SU-DHL-6 (cell line): ENCODE measurements around the gene RPS5.
A peak's percentile ranks its signal among the peaks of the same experiment; 100 is the strongest.

Experiments
- H2AFZ ChIP-seq: fragments of 200-600 bp; sonication (generic); 2 replicates; pipeline ENCODE4 v1.6.1; 2014; ENCODE audit warnings: low read depth, mild to moderate bottlenecking, moderate library complexity, mixed read lengths, antibody characterized with exemption, low read length; ENCODE audit not compliant: severe bottlenecking
- H3F3A ChIP-seq: fragments of 200-600 bp; shearing (Covaris generic); 2 replicates; pipeline ENCODE4 v1.6.0; 2016; ENCODE audit warnings: antibody characterized with exemption, mild to moderate bottlenecking; ENCODE audit not compliant: insufficient read depth
- H3K27ac ChIP-seq: fragments of 200-600 bp; sonication (generic); 2 replicates; pipeline ENCODE4 v1.5.1; 2016; ENCODE audit warnings: low read depth, mild to moderate bottlenecking, low read length, moderate library complexity, mixed read lengths
- H3K27me3 ChIP-seq: fragments of 200-600 bp; sonication (generic), shearing (Covaris generic); 2 replicates; pipeline ENCODE4 v1.6.0; 2014; ENCODE audit warnings: mild to moderate bottlenecking, low read length
- H3K36me3 ChIP-seq: fragments of 200-600 bp; sonication (generic); 2 replicates; pipeline ENCODE4 v1.6.1; 2014; ENCODE audit warnings: mild to moderate bottlenecking, low read length, mixed read lengths
- H3K4me2 ChIP-seq: fragments of 300-600, 200-600 bp; shearing (Covaris generic), sonication (generic); 2 replicates; pipeline ENCODE4 v1.6.0; 2014; ENCODE audit warnings: low read length, low read depth, mild to moderate bottlenecking; ENCODE audit not compliant: poor library complexity, severe bottlenecking
- H3K4me3 ChIP-seq: fragments of 200-600 bp; sonication (generic); 2 replicates; pipeline ENCODE4 v1.5.1; 2014; ENCODE audit warnings: antibody characterized with exemption, low read length, mild to moderate bottlenecking, mixed read lengths; ENCODE audit not compliant: insufficient read depth, poor library complexity, severe bottlenecking
- H3K79me2 ChIP-seq: fragments of 200-600 bp; sonication (generic); 2 replicates; pipeline ENCODE4 v1.6.1; 2014; ENCODE audit warnings: mild to moderate bottlenecking, low read length, moderate library complexity; ENCODE audit not compliant: insufficient read depth
- H3K9ac ChIP-seq: fragments of 200-600 bp; sonication (generic); 2 replicates; pipeline ENCODE4 v1.7.0; 2014; ENCODE audit warnings: mild to moderate bottlenecking, low read length
- H3K9me2 ChIP-seq: fragments of 200-600 bp; sonication (generic); replicated peaks from 2 replicates; pipeline ENCODE4 v1.6.1; 2014; ENCODE audit warnings: low read length; ENCODE audit not compliant: insufficient read depth
- H3K9me3 ChIP-seq: fragments of 200-600 bp; sonication (generic); 2 replicates; pipeline ENCODE4 v1.6.1; 2014; ENCODE audit warnings: low read length, mixed read lengths; ENCODE audit not compliant: insufficient read depth
- H4K20me1 ChIP-seq: fragments of 200-600 bp; sonication (generic); 2 replicates; pipeline ENCODE4 v1.6.1; 2014; ENCODE audit warnings: low read depth, mild to moderate bottlenecking, antibody characterized with exemption, low read length, moderate library complexity, mixed read lengths
- EZH2phosphoT487 ChIP-seq: fragments of 200-600 bp; sonication (generic), shearing (Covaris generic); conservative IDR thresholded peaks from 2 replicates; pipeline ENCODE4 v1.6.1; 2018; ENCODE audit warnings: mild to moderate bottlenecking, antibody characterized with exemption, low read length, moderate library complexity, mixed read lengths
- TF ChIP-seq, protein P1 (sequence below): fragments of 200-600 bp; sonication (generic); IDR thresholded peaks from one replicate; pipeline ENCODE4 v1.5.1; 2017; ENCODE audit warnings: antibody characterized with exemption, mild to moderate bottlenecking, low read length, moderate library complexity; ENCODE audit not compliant: insufficient read depth, poor library complexity, severe bottlenecking

The RPS5 gene

DNA sequence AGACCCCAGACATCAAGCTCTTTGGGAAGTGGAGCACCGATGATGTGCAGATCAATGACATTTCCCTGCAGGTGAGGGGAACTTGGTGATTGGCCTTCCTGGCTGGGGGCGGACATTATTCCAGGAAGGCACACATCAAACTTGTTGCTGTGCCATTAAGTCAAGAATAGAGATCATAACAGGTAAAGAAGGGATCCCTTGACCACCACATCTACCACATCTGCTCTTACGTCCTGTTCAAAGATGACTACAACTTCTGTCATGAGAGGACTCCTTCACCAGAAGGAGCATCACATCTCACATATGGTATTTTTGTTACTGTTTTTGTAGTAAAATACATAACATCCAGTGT is 1.1 kb downstream of the RPS5 start:
- H3K27me3 ChIP-seq, result no peaks in the 10 kb centered on the region
- peaks cover 22% of the 10 kb centered on the region for H3K36me3 ChIP-seq
- H3K79me2 ChIP-seq, result peaks cover 43% of the 10 kb centered on the region
- peaks cover 11% of the 10 kb centered on the region; the same call in 1 of the 2 replicates for H3F3A ChIP-seq
- H3K4me3 ChIP-seq, result peak overlapping the region; percentile 99
- no peak overlapping the region for H3K27ac ChIP-seq
- peaks cover 27% of the 10 kb centered on the region for H4K20me1 ChIP-seq
- no peaks in the 10 kb centered on the region for H3K9me3 ChIP-seq
- TF ChIP-seq EZH2phosphoT487, result no peak
- TF ChIP-seq, protein P1, sequence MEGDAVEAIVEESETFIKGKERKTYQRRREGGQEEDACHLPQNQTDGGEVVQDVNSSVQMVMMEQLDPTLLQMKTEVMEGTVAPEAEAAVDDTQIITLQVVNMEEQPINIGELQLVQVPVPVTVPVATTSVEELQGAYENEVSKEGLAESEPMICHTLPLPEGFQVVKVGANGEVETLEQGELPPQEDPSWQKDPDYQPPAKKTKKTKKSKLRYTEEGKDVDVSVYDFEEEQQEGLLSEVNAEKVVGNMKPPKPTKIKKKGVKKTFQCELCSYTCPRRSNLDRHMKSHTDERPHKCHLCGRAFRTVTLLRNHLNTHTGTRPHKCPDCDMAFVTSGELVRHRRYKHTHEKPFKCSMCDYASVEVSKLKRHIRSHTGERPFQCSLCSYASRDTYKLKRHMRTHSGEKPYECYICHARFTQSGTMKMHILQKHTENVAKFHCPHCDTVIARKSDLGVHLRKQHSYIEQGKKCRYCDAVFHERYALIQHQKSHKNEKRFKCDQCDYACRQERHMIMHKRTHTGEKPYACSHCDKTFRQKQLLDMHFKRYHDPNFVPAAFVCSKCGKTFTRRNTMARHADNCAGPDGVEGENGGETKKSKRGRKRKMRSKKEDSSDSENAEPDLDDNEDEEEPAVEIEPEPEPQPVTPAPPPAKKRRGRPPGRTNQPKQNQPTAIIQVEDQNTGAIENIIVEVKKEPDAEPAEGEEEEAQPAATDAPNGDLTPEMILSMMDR, result no peak
- peak overlapping the region; percentile 98 for H3K9ac ChIP-seq
- H3K9me2 ChIP-seq, result no peaks in the 10 kb centered on the region
- H2AFZ ChIP-seq, result no peak overlapping the region
- peak overlapping the region; percentile 87 for H3K4me2 ChIP-seq

DNA sequence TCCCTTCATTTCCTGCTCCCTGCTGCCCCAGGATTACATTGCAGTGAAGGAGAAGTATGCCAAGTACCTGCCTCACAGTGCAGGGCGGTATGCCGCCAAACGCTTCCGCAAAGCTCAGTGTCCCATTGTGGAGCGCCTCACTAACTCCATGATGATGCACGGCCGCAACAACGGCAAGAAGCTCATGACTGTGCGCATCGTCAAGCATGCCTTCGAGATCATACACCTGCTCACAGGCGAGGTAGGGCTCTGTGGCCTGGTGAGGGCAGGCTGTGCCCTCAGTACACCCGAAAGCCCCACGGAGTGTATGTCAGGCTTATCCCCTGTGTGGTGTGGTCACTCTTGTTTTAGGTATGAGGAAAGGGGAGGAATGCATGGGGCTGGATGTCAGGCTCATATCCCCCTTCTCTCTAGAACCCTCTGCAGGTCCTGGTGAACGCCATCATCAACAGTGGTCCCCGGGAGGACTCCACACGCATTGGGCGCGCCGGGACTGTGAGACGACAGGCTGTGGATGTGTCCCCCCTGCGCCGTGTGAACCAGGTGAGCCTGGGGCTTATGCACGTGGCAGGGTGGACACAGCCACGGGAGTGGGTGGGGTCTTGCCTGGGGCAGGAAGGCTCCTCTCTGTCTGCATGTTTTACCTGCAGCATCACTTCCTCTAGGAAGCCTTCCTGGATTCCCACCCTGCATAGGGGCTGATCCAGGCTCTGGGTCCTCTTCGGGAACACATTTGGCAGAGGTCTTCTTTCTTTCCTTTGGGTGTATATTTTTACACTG is 6.1 kb downstream of the RPS5 start:
- Histone ChIP-seq H3K9ac (no peak overlapping the region), H4K20me1 (peaks cover 28% of the 10 kb centered on the region), H3K27me3 (no peaks in the 10 kb centered on the region), H3K4me2 (no peak overlapping the region), H2AFZ (no peak overlapping the region), H3F3A (peaks cover 5% of the 10 kb centered on the region; the same call in 1 of the 2 replicates), H3K79me2 (peaks cover 32% of the 10 kb centered on the region), H3K27ac (no peak overlapping the region), H3K36me3 (peaks cover 21% of the 10 kb centered on the region), H3K4me3 (no peak overlapping the region), H3K9me3 (no peaks in the 10 kb centered on the region), H3K9me2 (no peaks in the 10 kb centered on the region)
- no peak for TF ChIP-seq EZH2phosphoT487
- TF ChIP-seq, protein P1, result no peak

DNA sequence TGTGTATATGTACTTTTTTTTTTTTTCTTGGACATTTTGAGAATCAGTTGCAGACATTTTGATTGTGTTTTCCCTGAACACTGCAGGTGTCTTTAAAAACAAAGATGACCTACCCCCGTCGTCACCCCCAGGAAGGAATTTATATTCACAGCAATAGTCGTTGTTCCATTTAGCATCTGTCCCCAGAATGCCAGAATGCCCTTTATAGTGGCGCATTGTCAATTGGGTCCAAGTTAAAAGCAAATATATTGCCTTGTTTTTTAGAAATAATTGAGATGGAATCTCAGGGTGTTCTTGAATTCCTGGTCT is 6.6 kb downstream of the RPS5 start:
- Histone ChIP-seq H2AFZ (no peak overlapping the region), H3K9me3 (no peaks in the 10 kb centered on the region), H3K27me3 (no peaks in the 10 kb centered on the region), H3K9ac (no peak overlapping the region), H3K36me3 (peaks cover 18% of the 10 kb centered on the region), H3K4me3 (no peak overlapping the region), H3K79me2 (peaks cover 27% of the 10 kb centered on the region), H4K20me1 (peaks cover 24% of the 10 kb centered on the region), H3F3A (peaks cover 5% of the 10 kb centered on the region; the same call in 1 of the 2 replicates), H3K9me2 (no peaks in the 10 kb centered on the region), H3K27ac (no peak overlapping the region), H3K4me2 (no peak overlapping the region)
- TF ChIP-seq EZH2phosphoT487, result no peak
- TF ChIP-seq, protein P1, result no peak
